Testis (tissue), 2 donors: ENCODE measurements around the gene SLC46A1.

ENCODE experiments used
- CTCF ChIP-seq, 3 experiments: fragments of 450-650 bp in 2 of 3; fragments of 200-600 bp in 1 of 3; sonication (generic) in 1 of 3; IDR thresholded peaks; one replicate each; pipeline ENCODE4 v1.5.1; 2016 to 2019; ENCODE audit warnings: antibody characterized with exemption in 3 of 3, mild to moderate bottlenecking in 2 of 3, moderate library complexity in 1 of 3
- POLR2A ChIP-seq: fragments of 450-650 bp; IDR thresholded peaks from one replicate; pipeline ENCODE4 v1.6.1; 2017; ENCODE audit warnings: antibody characterized with exemption, mild to moderate bottlenecking, moderate library complexity

GRCh38 chr17:28392491-28392890 lies 13.5 kb downstream of the SLC46A1 start:
- no peak for TF ChIP-seq CTCF (IDR thresholded peaks at IDR 0.05)
- TF ChIP-seq POLR2A, result no peak
